T-cell (primary cell): Measurements from ENCODE around the gene DTNBP1. TPM values are rescaled to one million over a fixed set of nuclear protein-coding genes. Genes with fewer than 3 reads are reported as not detected.

Experiments
- ATAC-seq, 4 experiments: fragments of 200-7000 bp in 3 of 4; fragments of 150-1000 bp in 1 of 4; cut with Tn5 transposase; replicated peaks in 1 of 4; 1 replicate in 3 of 4; 2 replicates in 1 of 4; pipeline ENCODE4 v1.10.0; 2021; ENCODE audit warnings: moderate library complexity in 3 of 4, mild to moderate bottlenecking in 2 of 4, moderate number of reproducible peaks in 1 of 4
- CTCF ChIA-PET, 2 donors: fragments of 300-600 bp; sonication (Branson Sonifier 250); formaldehyde crosslinking; loops; one replicate each; lab custom pipeline; 2022; ENCODE audit warnings: antibody characterized with exemption in 2 of 2; lab: Charles Lee
- POLR2A ChIA-PET, 2 donors: fragments of 300-600 bp; sonication (Branson Sonifier 250); formaldehyde crosslinking; loops; one replicate each; lab custom pipeline; 2022; ENCODE audit warnings: antibody characterized with exemption in 2 of 2; lab: Charles Lee
- DNase-seq, 35 experiments: peaks; one replicate each; pipeline versions ENCODE4 v3.0.0 to v3.0.0-alpha.2; 2013 to 2023
- H3K27ac ChIP-seq: one replicate; pipeline ENCODE4 v1.5.1; 2013; ENCODE audit warnings: low read length
- H3K27me3 ChIP-seq, 2 experiments: replicated peaks in 1 of 2; 1 replicate in 1 of 2; 2 replicates in 1 of 2; pipeline versions ENCODE4 v1.6.1 to v1.7.0; 2013; ENCODE audit warnings: low read length in 1 of 2, mixed read lengths in 1 of 2; ENCODE audit not compliant: control insufficient read depth in 2 of 2, insufficient read depth in 2 of 2; ENCODE audit errors: extremely low read depth in 1 of 2
- H3K36me3 ChIP-seq, 2 donors: 1 replicate in 1 of 2; 2 replicates in 1 of 2; pipeline versions ENCODE4 v1.6.1 to v1.7.0; 2013; ENCODE audit warnings: low read length in 1 of 2; ENCODE audit not compliant: control insufficient read depth in 2 of 2, insufficient read depth in 1 of 2; ENCODE audit errors: extremely low read depth in 1 of 2
- H3K4me1 ChIP-seq, 2 experiments: 1 replicate in 1 of 2; 2 replicates in 1 of 2; pipeline versions ENCODE4 v1.6.1 to v1.7.0; 2013; ENCODE audit warnings: low read length in 2 of 2, mixed read lengths in 1 of 2; ENCODE audit not compliant: insufficient read depth in 2 of 2, control insufficient read depth in 1 of 2; ENCODE audit errors: extremely low read depth in 1 of 2
- H3K4me3 ChIP-seq, 2 donors: 1 replicate in 1 of 2; 2 replicates in 1 of 2; pipeline versions ENCODE4 v1.5.1 to v1.7.0; 2013; ENCODE audit warnings: mild to moderate bottlenecking in 2 of 2, low read length in 1 of 2, moderate library complexity in 1 of 2; ENCODE audit not compliant: control insufficient read depth in 1 of 2; ENCODE audit errors: extremely low read depth in 1 of 2
- H3K9me3 ChIP-seq: 2 replicates; pipeline ENCODE4 v1.7.0; 2013
- H3K27ac Mint-ChIP-seq, 2 donors: one replicate each; pipeline ENCODE4 v1.8.0; 2020 to 2021; ENCODE audit warnings: mild to moderate bottlenecking in 2 of 2, mixed read lengths in 2 of 2
- H3K27me3 Mint-ChIP-seq, 2 donors: one replicate each; pipeline ENCODE4 v1.8.0; 2021 to 2022; ENCODE audit warnings: mixed read lengths in 2 of 2
- H3K36me3 Mint-ChIP-seq: one replicate; pipeline ENCODE4 v1.8.0; 2021; ENCODE audit warnings: mixed read lengths
- H3K4me1 Mint-ChIP-seq, 3 donors: one replicate each; pipeline ENCODE4 v1.8.0; 2020 to 2022; ENCODE audit warnings: mixed read lengths in 3 of 3, mild to moderate bottlenecking in 1 of 3
- H3K4me3 Mint-ChIP-seq, 3 donors: one replicate each; pipeline ENCODE4 v1.8.0; 2020 to 2022; ENCODE audit warnings: mild to moderate bottlenecking in 3 of 3, mixed read lengths in 3 of 3, moderate library complexity in 3 of 3
- H3K9me3 Mint-ChIP-seq, 3 donors: one replicate each; pipeline ENCODE4 v1.8.0; 2020 to 2022; ENCODE audit warnings: mixed read lengths in 3 of 3
- WGBS: methylation state at CpG from one replicate; pipeline ENCODE4 v1.1.5; 2013; ENCODE audit warnings: missing lambda C conversion rate; ENCODE audit not compliant: insufficient coverage; 5-methylcytosine and 5-hydroxymethylcytosine counted together
- total RNA-seq, 35 experiments: library from RNA in 6 of 35; stranded (reverse) in 6 of 35; fragments of 120-200 nt in 1 of 35; gene quantifications; one replicate each; pipeline versions ENCODE4 v1.2.1 to v1.2.4 and lab custom pipeline; 2013 to 2026

Gene DTNBP1
- total RNA-seq, 5 donors from 2014 or later (not counting 1 experiment from before 2014, with no cell fraction given) = 18.7 to 25.4 (median 19.9) TPM

GRCh38 chr6:15517600-15517999 lies 145.2 kb downstream of the DTNBP1 start:
- ATAC-seq = no peak
- Histone ChIP-seq H3K36me3 (peaks cover 35 to 84% of the 10 kb centered on the region in 2 donors), H3K4me1 (no peaks in the 10 kb centered on the region), H3K27me3 (no peaks in the 10 kb centered on the region), H3K4me3 (no peak overlapping the region), H3K9me3 (no peaks in the 10 kb centered on the region), H3K27ac (no peak overlapping the region)
- Mint-ChIP-seq H3K36me3 (peaks cover 74% of the 10 kb centered on the region), H3K4me3 (no peak overlapping the region), H3K9me3 (no peaks in the 10 kb centered on the region), H3K27me3 (no peaks in the 10 kb centered on the region), H3K27ac (no peak overlapping the region), H3K4me1 (peaks cover 4 to 16% (median 4%) of the 10 kb centered on the region in 3 donors)
- POLR2A ChIA-PET = no interaction called here
- no peak for DNase-seq
- WGBS = 96% methylated on average over 7 of the region's 11 CpGs
- CTCF ChIA-PET = no interaction called here

- no peaks in the 10 kb centered on the region for H3K27me3 Mint-ChIP-seq
- WGBS = 96% methylated on average over 26 of the region's 29 CpGs
- peak in 1 of 4 experiments; percentile 22 for ATAC-seq
- ChIA-PET POLR2A (no interaction called here), CTCF (no interaction called here)
- no peak overlapping the region for H3K4me3 Mint-ChIP-seq
- no peaks in the 10 kb centered on the region for H3K9me3 Mint-ChIP-seq
- peaks cover 33 to 84% of the 10 kb centered on the region in 2 donors for H3K36me3 ChIP-seq
- no peak overlapping the region for H3K27ac Mint-ChIP-seq
- DNase-seq = no peak
- peaks cover 0 to 18% (median 0%) of the 10 kb centered on the region in 3 donors for H3K4me1 Mint-ChIP-seq
- H3K27ac ChIP-seq = no peak overlapping the region
- no peaks in the 10 kb centered on the region for H3K27me3 ChIP-seq
- H3K36me3 Mint-ChIP-seq = peaks cover 74% of the 10 kb centered on the region
- H3K9me3 ChIP-seq = no peaks in the 10 kb centered on the region
- H3K4me3 ChIP-seq = no peak overlapping the region
- H3K4me1 ChIP-seq = no peaks in the 10 kb centered on the region
These were observed 145.8 kb downstream of the DTNBP1 start for GRCh38 chr6:15516923-15517560.

- H3K27ac Mint-ChIP-seq = no peak overlapping the region
- 99% methylated on average over 10 of the region's 13 CpGs for WGBS
- no peak overlapping the region for H3K4me3 ChIP-seq
- POLR2A ChIA-PET = no interaction called here
- H3K4me3 Mint-ChIP-seq = no peak overlapping the region
- no peaks in the 10 kb centered on the region for H3K4me1 ChIP-seq
- no peak overlapping the region for H3K27ac ChIP-seq
- no peaks in the 10 kb centered on the region for H3K9me3 ChIP-seq
- no peaks in the 10 kb centered on the region for H3K9me3 Mint-ChIP-seq
- no peaks in the 10 kb centered on the region for H3K27me3 ChIP-seq
- CTCF ChIA-PET = no interaction called here
- H3K36me3 Mint-ChIP-seq = peaks cover 73% of the 10 kb centered on the region
- peaks cover 0 to 21% (median 0%) of the 10 kb centered on the region in 3 donors for H3K4me1 Mint-ChIP-seq
- ATAC-seq (no peak), DNase-seq (no peak)
- peaks cover 34 to 85% of the 10 kb centered on the region in 2 donors for H3K36me3 ChIP-seq
- no peaks in the 10 kb centered on the region for H3K27me3 Mint-ChIP-seq
These were observed 146.4 kb downstream of the DTNBP1 start for GRCh38 chr6:15516378-15516777.

GRCh38 chr6:15515660-15516375 lies 147.0 kb downstream of the DTNBP1 start:
- no peaks in the 10 kb centered on the region for H3K27me3 ChIP-seq
- ATAC-seq (no peak), DNase-seq (no peak)
- 91% methylated on average over 8 of the region's 18 CpGs for WGBS
- H3K36me3 Mint-ChIP-seq = peaks cover 71% of the 10 kb centered on the region
- POLR2A ChIA-PET = no interaction called here
- peaks cover 40 to 87% of the 10 kb centered on the region in 2 donors for H3K36me3 ChIP-seq
- H3K27ac ChIP-seq = no peak overlapping the region
- no peak overlapping the region for H3K4me3 ChIP-seq
- H3K27ac Mint-ChIP-seq = no peak overlapping the region
- CTCF ChIA-PET = no interaction called here
- no peaks in the 10 kb centered on the region for H3K9me3 ChIP-seq
- peaks cover 0 to 21% (median 0%) of the 10 kb centered on the region in 3 donors for H3K4me1 Mint-ChIP-seq
- H3K27me3 Mint-ChIP-seq = no peaks in the 10 kb centered on the region
- no peak overlapping the region for H3K4me3 Mint-ChIP-seq
- H3K4me1 ChIP-seq = no peaks in the 10 kb centered on the region
- no peaks in the 10 kb centered on the region for H3K9me3 Mint-ChIP-seq

GRCh38 chr6:15515226-15515625 lies 147.6 kb downstream of the DTNBP1 start:
- Histone ChIP-seq H3K36me3 (peaks cover 40 to 87% of the 10 kb centered on the region in 2 donors), H3K4me1 (no peaks in the 10 kb centered on the region), H3K27ac (no peak overlapping the region), H3K27me3 (no peaks in the 10 kb centered on the region), H3K4me3 (no peak overlapping the region), H3K9me3 (no peaks in the 10 kb centered on the region)
- H3K4me3 Mint-ChIP-seq = no peak overlapping the region
- no peaks in the 10 kb centered on the region for H3K27me3 Mint-ChIP-seq
- H3K4me1 Mint-ChIP-seq = peaks cover 0 to 21% (median 0%) of the 10 kb centered on the region in 3 donors
- POLR2A ChIA-PET = no interaction called here
- ATAC-seq = no peak
- CTCF ChIA-PET = no interaction called here
- no peak for DNase-seq
- WGBS = no CpG with 5 or more reads among the region's 6 CpGs
- H3K27ac Mint-ChIP-seq = peak overlapping the region in 1 of 2 donors; percentile 77
- H3K36me3 Mint-ChIP-seq = peaks cover 70% of the 10 kb centered on the region
- H3K9me3 Mint-ChIP-seq = no peaks in the 10 kb centered on the region

GRCh38 chr6:15513801-15514711 lies 148.8 kb downstream of the DTNBP1 start:
- WGBS = 96% methylated on average over 20 of the region's 21 CpGs
- no peak for ATAC-seq
- POLR2A ChIA-PET = no interaction called here
- no peaks in the 10 kb centered on the region for H3K9me3 ChIP-seq
- H3K4me1 ChIP-seq = no peaks in the 10 kb centered on the region
- Mint-ChIP-seq H3K4me3 (peak overlapping the region in 1 of 3 donors; percentile 41), H3K36me3 (peaks cover 60% of the 10 kb centered on the region), H3K27me3 (no peaks in the 10 kb centered on the region), H3K9me3 (no peaks in the 10 kb centered on the region), H3K4me1 (peaks cover 0 to 21% (median 0%) of the 10 kb centered on the region in 3 donors), H3K27ac (peak overlapping the region; percentile 39 to 77)
- peaks cover 33 to 88% of the 10 kb centered on the region in 2 donors for H3K36me3 ChIP-seq
- H3K4me3 ChIP-seq = no peak overlapping the region
- no peaks in the 10 kb centered on the region for H3K27me3 ChIP-seq
- H3K27ac ChIP-seq = no peak overlapping the region
- CTCF ChIA-PET = no interaction called here
- DNase-seq = no peak
